Endodermal cell (in vitro differentiated cells): ENCODE results near the gene GBP4. TPM values are rescaled to one million over a fixed set of nuclear protein-coding genes. Genes with fewer than 3 reads are reported as not detected.
"Not testable (repeated sequence)": the region's sequence is repeated elsewhere in the genome, so short reads cannot be mapped to it uniquely, and the experiment has no call there.

Source experiments
- DNase-seq: peaks from one replicate; pipeline ENCODE4 v3.0.0-alpha.2; 2017
- H3K27ac ChIP-seq: 2 replicates; pipeline ENCODE4 v1.5.1; 2013; ENCODE audit warnings: mild to moderate bottlenecking, low read depth, low read length, moderate library complexity
- H3K27me3 ChIP-seq: 2 replicates; pipeline ENCODE4 v1.6.1; 2013; ENCODE audit warnings: mild to moderate bottlenecking, low read length, moderate library complexity; ENCODE audit not compliant: insufficient read depth, control insufficient read depth, poor library complexity, severe bottlenecking
- H3K36me3 ChIP-seq: 2 replicates; pipeline ENCODE4 v1.7.0; 2013; ENCODE audit warnings: mild to moderate bottlenecking, low read length, moderate library complexity; ENCODE audit not compliant: control insufficient read depth, insufficient read depth
- H3K4me1 ChIP-seq: one replicate; pipeline ENCODE4 v1.7.0; 2013; ENCODE audit warnings: low read length; ENCODE audit not compliant: control insufficient read depth, insufficient read depth
- H3K4me3 ChIP-seq: 2 replicates; pipeline ENCODE4 v1.5.1; 2013; ENCODE audit warnings: mild to moderate bottlenecking, low read length, moderate library complexity
- H3K9ac ChIP-seq: 2 replicates; pipeline ENCODE4 v1.6.1; 2013; ENCODE audit warnings: mild to moderate bottlenecking, low read length, moderate library complexity; ENCODE audit not compliant: poor library complexity, severe bottlenecking; ENCODE audit errors: extremely low read depth
- H3K9me3 ChIP-seq: 2 replicates; pipeline ENCODE4 v1.6.1; 2013; ENCODE audit warnings: mild to moderate bottlenecking, low read length, moderate library complexity; ENCODE audit not compliant: control insufficient read depth
- H3K27ac Mint-ChIP-seq: 2 replicates; pipeline ENCODE4 v1.8.0; 2020; ENCODE audit warnings: mixed read lengths
- H3K27me3 Mint-ChIP-seq: 2 replicates; pipeline ENCODE4 v1.8.0; 2021; ENCODE audit warnings: mild to moderate bottlenecking, mixed read lengths; ENCODE audit not compliant: insufficient read depth
- H3K36me3 Mint-ChIP-seq: 2 replicates; pipeline ENCODE4 v1.8.0; 2020; ENCODE audit warnings: low read depth, mixed read lengths
- H3K4me1 Mint-ChIP-seq: 2 replicates; pipeline ENCODE4 v1.8.0; 2020; ENCODE audit warnings: mixed read lengths
- H3K4me3 Mint-ChIP-seq: 2 replicates; pipeline ENCODE4 v1.8.0; 2020; ENCODE audit warnings: mild to moderate bottlenecking, moderate library complexity, mixed read lengths
- H3K9me3 Mint-ChIP-seq: 2 replicates; pipeline ENCODE4 v1.8.0; 2020; ENCODE audit warnings: mild to moderate bottlenecking, mixed read lengths
- CTCF ChIP-seq: fragments of 200-600 bp; sonication (generic); conservative IDR thresholded peaks from 2 replicates; pipeline ENCODE4 v1.5.0; 2021; ENCODE audit warnings: antibody characterized with exemption, mild to moderate bottlenecking
- WGBS, 2 experiments: methylation state at CpG; one replicate each; pipeline versions ENCODE4 v1.1.5 to v1.1.7; 2013; ENCODE audit warnings: missing lambda C conversion rate in 2 of 2, mixed read lengths in 1 of 2; ENCODE audit not compliant: insufficient coverage in 1 of 2, insufficient read length in 1 of 2; 5-methylcytosine and 5-hydroxymethylcytosine counted together
- total RNA-seq, 2 donors: library from RNA; stranded (reverse); fragmentation: NEBNext Ultra II Directional in 1 of 2; extraction: Animal tissue kit (Norgen Biotek cat#: 25700) in 1 of 2; gene quantifications; 2 replicates in 1 of 2; 3 replicates in 1 of 2; pipeline ENCODE4 v1.2.1, GENCODE V29; 2021

The GBP4 gene
- total RNA-seq, 2 donors from 2014 or later: 0.55 to 2.8 TPM

- Mint-ChIP-seq H3K4me1 (peaks cover 15% of the 10 kb centered on the region), H3K9me3 (peaks cover 40% of the 10 kb centered on the region)
- DNase-seq, H3K4me3 Mint-ChIP-seq, H3K27ac ChIP-seq, H3K27me3 ChIP-seq, H3K27ac Mint-ChIP-seq, H3K4me1 ChIP-seq, H3K9ac ChIP-seq, H3K27me3 Mint-ChIP-seq, H3K36me3 ChIP-seq, H3K36me3 Mint-ChIP-seq: not testable (repeated sequence)
- peak overlapping the region; percentile 52 for H3K4me3 ChIP-seq
- WGBS, 2 experiments: 89 to 100% methylated on average over 1 to 3 of the region's 3 CpGs
- peaks cover 21% of the 10 kb centered on the region for H3K9me3 ChIP-seq
Measured at GRCh38 chr1:89218941-89219340, 20.2 kb upstream of the GBP4 start.

DNA sequence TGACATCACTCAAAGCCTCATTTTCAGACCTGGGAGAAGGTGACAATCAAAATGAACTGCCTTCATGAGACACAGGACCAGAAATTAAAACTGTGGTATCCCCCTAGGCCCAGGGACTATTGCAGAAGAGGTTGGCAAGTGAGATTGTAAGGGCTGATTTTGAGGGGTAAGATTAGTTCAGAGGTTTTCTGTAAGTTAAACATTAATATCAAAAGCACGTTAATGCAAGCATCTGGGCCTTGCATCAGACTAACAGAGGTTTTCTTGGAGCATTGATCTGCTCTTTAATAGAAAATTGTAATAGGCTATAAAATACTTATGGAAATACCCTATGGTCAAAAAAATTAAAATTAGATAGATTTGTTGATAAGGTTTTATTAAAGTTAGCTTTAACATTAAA, 14.6 kb upstream of the GBP4 start:
- Histone ChIP-seq H3K9ac (no peak overlapping the region), H3K4me1 (no peaks in the 10 kb centered on the region), H3K9me3 (peaks cover 56% of the 10 kb centered on the region), H3K27ac (no peak overlapping the region), H3K36me3 (no peaks in the 10 kb centered on the region), H3K27me3 (no peaks in the 10 kb centered on the region), H3K4me3 (no peak overlapping the region)
- Mint-ChIP-seq H3K4me3 (no peak overlapping the region), H3K27me3 (no peaks in the 10 kb centered on the region), H3K36me3 (no peaks in the 10 kb centered on the region), H3K4me1 (no peaks in the 10 kb centered on the region), H3K27ac (no peak overlapping the region), H3K9me3 (peaks cover 60% of the 10 kb centered on the region)
- TF ChIP-seq CTCF: no peak
- DNase-seq: no peak
- WGBS, 2 experiments: 82 to 100% methylated on average over 1 of the region's 1 CpG

DNA sequence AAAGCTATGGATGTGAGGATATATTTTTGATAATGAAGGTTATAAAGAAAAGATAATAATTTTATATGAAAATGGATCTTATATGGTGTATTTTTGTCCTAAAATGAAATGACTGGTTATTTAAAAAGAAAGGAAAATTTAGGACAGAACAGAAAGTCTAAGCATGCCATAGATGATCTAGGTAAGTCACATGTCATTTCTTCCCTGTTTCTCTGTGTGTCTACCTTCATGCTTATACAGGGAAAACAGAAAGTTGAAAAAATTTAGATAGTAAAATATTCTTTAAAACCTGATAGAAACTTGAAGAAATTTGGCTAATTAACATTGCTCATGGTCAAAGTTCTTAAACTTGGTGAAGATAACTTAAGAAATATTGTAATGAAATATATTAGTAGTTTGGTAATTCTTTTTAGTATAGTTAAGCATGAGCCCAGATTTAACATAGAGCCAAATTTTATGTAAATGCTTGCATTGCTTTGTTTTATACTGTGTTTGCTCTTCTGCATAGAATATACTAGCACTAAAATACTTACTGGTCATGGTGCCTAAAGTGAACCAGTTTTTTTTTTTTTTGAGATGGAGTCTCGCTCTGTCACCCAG, 12.4 kb upstream of the GBP4 start:
- whole genome bisulfite sequencing, 2 experiments: 100% methylated on average over 1 of the region's 1 CpG; no CpG with 5 or more reads in 1 of the 2 experiments
- Histone ChIP-seq H3K36me3 (no peaks in the 10 kb centered on the region), H3K9ac (no peak overlapping the region), H3K27ac (no peak overlapping the region), H3K4me3 (peak overlapping the region; percentile 4), H3K27me3 (no peaks in the 10 kb centered on the region), H3K9me3 (peaks cover 44% of the 10 kb centered on the region), H3K4me1 (no peaks in the 10 kb centered on the region)
- Mint-ChIP-seq H3K4me3 (no peak overlapping the region), H3K9me3 (peaks cover 57% of the 10 kb centered on the region), H3K27ac (no peak overlapping the region), H3K36me3 (peaks cover 3% of the 10 kb centered on the region), H3K4me1 (no peaks in the 10 kb centered on the region), H3K27me3 (no peaks in the 10 kb centered on the region)
- TF ChIP-seq CTCF: no peak
- DNase-seq: no peak

DNA sequence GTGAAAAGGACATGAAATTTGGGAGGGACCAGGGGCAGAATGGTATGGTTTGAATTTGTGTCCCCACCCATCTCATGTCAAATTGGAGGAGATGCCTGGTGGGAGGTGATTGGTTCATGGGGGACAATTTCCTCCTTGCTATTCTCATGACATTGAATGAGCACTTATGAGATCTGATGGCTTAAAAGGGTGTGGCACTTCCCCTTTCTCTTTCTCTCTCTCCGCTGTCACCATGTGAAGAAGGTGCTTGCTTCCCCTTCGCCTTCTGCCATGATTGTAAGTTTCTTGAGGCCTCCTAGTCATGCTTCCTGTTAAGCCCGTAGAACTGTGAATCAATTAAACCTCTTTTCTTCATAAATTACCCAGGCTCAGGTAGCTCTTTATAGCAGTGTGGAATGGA, 7.6 kb upstream of the GBP4 start:
- Mint-ChIP-seq H3K4me1 (peaks cover 3% of the 10 kb centered on the region), H3K9me3 (peaks cover 59% of the 10 kb centered on the region), H3K36me3 (peaks cover 3% of the 10 kb centered on the region), H3K4me3 (no peak overlapping the region), H3K27me3 (no peaks in the 10 kb centered on the region), H3K27ac (no peak overlapping the region)
- H3K4me3 ChIP-seq: no peak overlapping the region
- H3K4me1 ChIP-seq: no peaks in the 10 kb centered on the region
- H3K36me3 ChIP-seq: no peaks in the 10 kb centered on the region
- H3K27me3 ChIP-seq: no peaks in the 10 kb centered on the region
- no peak overlapping the region for H3K9ac ChIP-seq
- H3K9me3 ChIP-seq: peaks cover 49% of the 10 kb centered on the region
- no peak overlapping the region for H3K27ac ChIP-seq
- TF ChIP-seq CTCF: no peak
- WGBS, 2 experiments: 94 to 97% methylated on average over 3 of the region's 3 CpGs
- no peak for DNase-seq
